PC-3 (cell line): ENCODE measurements around the gene TTBK1. TPM values are rescaled to one million over a fixed set of nuclear protein-coding genes. Genes with fewer than 3 reads are reported as not detected.

ENCODE experiments used
- ATAC-seq: fragments of 200-7000 bp; cut with Tn5 transposase; 2 replicates; pipeline ENCODE4 v1.9.1; 2020; ENCODE audit warnings: mild to moderate bottlenecking, moderate library complexity
- BruUV-seq: library from RNA; stranded (reverse); fragments of 400-500 nt; replicated peaks from 2 replicates; lab custom pipeline; 2021; lab: Mats Ljungman, UMichigan
- CTCF ChIA-PET: fragments of 300-600 bp; sonication (Branson Sonifier 250); formaldehyde crosslinking; loops from one replicate; lab custom pipeline; 2022; ENCODE audit warnings: antibody characterized with exemption; lab: Charles Lee
- POLR2A ChIA-PET: fragments of 300-600 bp; sonication (Branson Sonifier 250); formaldehyde crosslinking; loops from one replicate; lab custom pipeline; 2022; ENCODE audit warnings: antibody characterized with exemption; ENCODE audit not compliant: unreplicated experiment; lab: Charles Lee
- DNase-seq: peaks from one replicate; pipeline ENCODE4 v3.0.0-alpha.2; 2015
- H2AFZ ChIP-seq: fragments of 300-600 bp; sonication (generic); 2 replicates; pipeline ENCODE4 v1.6.0; 2016; ENCODE audit warnings: antibody characterized with exemption, low read length
- H3F3A ChIP-seq: fragments of 300-600 bp; sonication (generic); one replicate; pipeline ENCODE4 v1.6.0; 2017; ENCODE audit warnings: antibody characterized with exemption, low read length, control low read depth, mild to moderate bottlenecking; ENCODE audit not compliant: unreplicated experiment
- H3K27ac ChIP-seq: fragments of 300-600 bp; sonication (generic); 2 replicates; pipeline ENCODE4 v1.5.1; 2016; ENCODE audit warnings: mild to moderate bottlenecking, low read length
- H3K27me3 ChIP-seq: fragments of 300-600 bp; sonication (generic); 2 replicates; pipeline ENCODE4 v1.6.1; 2016; ENCODE audit warnings: low read length, mixed read lengths
- H3K36me3 ChIP-seq: fragments of 300-600 bp; sonication (generic); 2 replicates; pipeline ENCODE4 v1.6.1; 2016; ENCODE audit warnings: low read depth, mixed run types, low read length, mixed read lengths
- H3K4me1 ChIP-seq: fragments of 300-600 bp; sonication (generic); 2 replicates; pipeline ENCODE4 v1.5.1; 2016; ENCODE audit warnings: low read length; ENCODE audit not compliant: insufficient read depth
- H3K4me2 ChIP-seq: fragments of 300-600 bp; sonication (generic); 2 replicates; pipeline ENCODE4 v1.6.0; 2016; ENCODE audit warnings: low read length
- H3K4me3 ChIP-seq: fragments of 300-600 bp; sonication (generic); 2 replicates; pipeline ENCODE4 v1.5.1; 2016; ENCODE audit warnings: mild to moderate bottlenecking, low read length, mixed read lengths
- H3K79me2 ChIP-seq: fragments of 300-600 bp; sonication (generic); 2 replicates; pipeline ENCODE4 v1.6.1; 2017; ENCODE audit warnings: low read length, mixed read lengths
- H3K9ac ChIP-seq: fragments of 300-600 bp; sonication (generic); 2 replicates; pipeline ENCODE4 v1.6.0; 2016; ENCODE audit warnings: mild to moderate bottlenecking, low read length
- H3K9me2 ChIP-seq: fragments of 300-600 bp; sonication (generic); replicated peaks from 2 replicates; pipeline ENCODE4 v1.6.1; 2016; ENCODE audit warnings: mixed run types, low read length, mixed read lengths
- H3K9me3 ChIP-seq: fragments of 300-600 bp; sonication (generic); 2 replicates; pipeline ENCODE4 v1.6.1; 2016; ENCODE audit warnings: low read length, mixed read lengths
- H4K20me1 ChIP-seq: fragments of 300-600 bp; sonication (generic); 2 replicates; pipeline ENCODE4 v1.6.1; 2016; ENCODE audit warnings: low read length, mixed read lengths
- CTCF ChIP-seq: fragments of 300-600 bp; sonication (generic); conservative IDR thresholded peaks from 2 replicates; pipeline ENCODE4 v1.5.1; 2017; ENCODE audit warnings: antibody characterized with exemption, low read depth, mild to moderate bottlenecking, low read length
- EZH2 ChIP-seq: fragments of 300-600 bp; sonication (generic); IDR thresholded peaks from one replicate; pipeline ENCODE4 v1.6.1; 2017; ENCODE audit warnings: antibody characterized with exemption, mild to moderate bottlenecking, low read length; ENCODE audit not compliant: unreplicated experiment
- EZH2phosphoT487 ChIP-seq: fragments of 300-600 bp; sonication (generic); IDR thresholded peaks from 2 replicates; pipeline ENCODE4 v1.6.1; 2018; ENCODE audit warnings: mild to moderate bottlenecking, antibody characterized with exemption, low read length, borderline replicate concordance
- intact Hi-C: fragments of 100-400 bp; cut with micrococcal nuclease; formaldehyde crosslinking; loops from 2 replicates; pipeline ENCODE4 v1.9.0; 2023
- total RNA-seq: library from RNA; depleted of rRNA; stranded (reverse); fragments of >200 nt; gene quantifications from 2 replicates; pipeline ENCODE4 v1.2.3, GENCODE V29; 2014

TTBK1 gene
- total RNA-seq, 1 experiment from 2014 or later = not detected

- no TSS peak for BruUV-seq
Measured at GRCh38 chr6:43295456-43295855, 52.2 kb downstream of the TTBK1 start.

GRCh38 chr6:43296780-43297497 is 53.7 kb downstream of the TTBK1 start:
- no peaks in the 10 kb centered on the region for H3K4me1 ChIP-seq
- H3K79me2 ChIP-seq = no peaks in the 10 kb centered on the region
- ChIA-PET CTCF (interaction anchor here (0.8 to 1.5 kb wide), 2 partner anchors 11 to 68 kb away, joined by 3 read pairs; partner anchors contain the start of genes CRIP3 and DNPH1), POLR2A (no interaction called here)
- no TSS peak for BruUV-seq
- no peak overlapping the region for H3K9ac ChIP-seq
- no peaks in the 10 kb centered on the region for H3K36me3 ChIP-seq
- H2AFZ ChIP-seq = no peak overlapping the region
- H3K9me2 ChIP-seq = no peaks in the 10 kb centered on the region
- H3K4me3 ChIP-seq = no peak overlapping the region
- H3K9me3 ChIP-seq = no peaks in the 10 kb centered on the region
- H3K4me2 ChIP-seq = no peak overlapping the region
- DNase-seq (no peak), ATAC-seq (no peak)
- no peaks in the 10 kb centered on the region for H3F3A ChIP-seq
- no peak for TF ChIP-seq EZH2phosphoT487
- no peak for TF ChIP-seq EZH2
- no peak for TF ChIP-seq CTCF
- peaks cover 3% of the 10 kb centered on the region; the same call in 1 of the 2 replicates for H3K27me3 ChIP-seq
- no peaks in the 10 kb centered on the region for H4K20me1 ChIP-seq
- H3K27ac ChIP-seq = no peak overlapping the region
- intact Hi-C loops = no loop called here

More at GRCh38 chr6:43295456-43295855, 52.2 kb downstream of the TTBK1 start:
- no peak for TF ChIP-seq CTCF
- no peak for TF ChIP-seq EZH2phosphoT487
- no peak for TF ChIP-seq EZH2
- no peak for ATAC-seq
- Histone ChIP-seq H3K27ac (no peak overlapping the region), H3K9me3 (no peaks in the 10 kb centered on the region), H3K9me2 (no peaks in the 10 kb centered on the region), H3K4me1 (no peaks in the 10 kb centered on the region), H3K27me3 (peaks cover 3% of the 10 kb centered on the region; the same call in 1 of the 2 replicates), H3F3A (no peaks in the 10 kb centered on the region), H3K36me3 (no peaks in the 10 kb centered on the region), H4K20me1 (no peaks in the 10 kb centered on the region), H3K79me2 (no peaks in the 10 kb centered on the region), H3K4me3 (no peak overlapping the region), H3K9ac (no peak overlapping the region), H2AFZ (no peak overlapping the region), H3K4me2 (no peak overlapping the region)
- POLR2A ChIA-PET = no interaction called here
- intact Hi-C loops = no loop called here
- no peak for DNase-seq
- CTCF ChIA-PET = interaction anchor here (0.6 kb wide), 1 partner anchor 16 kb away, joined by 4 read pairs; no protein-coding TSS in a partner anchor
